Endothelial cell of umbilical vein (primary cell): ENCODE measurements around the gene HES2. TPM values are rescaled to one million over a fixed set of nuclear protein-coding genes. Genes with fewer than 3 reads are reported as not detected.

Experiments used
- BruUV-seq: library from RNA; stranded (reverse); fragments of 400-500 nt; replicated peaks from 2 replicates; lab custom pipeline; 2021; lab: Mats Ljungman, UMichigan
- CTCF ChIA-PET: fragments of 300-600, 350-600 bp; sonication (Branson Sonifier 250); formaldehyde crosslinking; loops from one replicate; lab custom pipeline; 2021; ENCODE audit warnings: antibody characterized with exemption, inconsistent platforms; lab: Charles Lee
- POLR2A ChIA-PET: fragments of 300-600, 350-600 bp; sonication (Branson Sonifier 250); formaldehyde crosslinking; loops from one replicate; lab custom pipeline; 2021; ENCODE audit warnings: antibody characterized with exemption, inconsistent platforms; lab: Charles Lee
- DNase-seq: peaks from one replicate; pipeline ENCODE4 v3.0.0-alpha.2; 2011; ENCODE audit warnings: low read depth, low spot score
- FAIRE-seq: peaks from 2 replicates; lab custom pipeline; 2011; peaks lifted over from hg19 to GRCh38; lab: Jason Lieb, UNC
- H2AFZ ChIP-seq: 2 replicates; pipeline ENCODE4 v1.6.0; 2012; ENCODE audit warnings: low read depth, low read length, control low read depth, inconsistent platforms
- H3K27ac ChIP-seq: 2 replicates; pipeline ENCODE4 v1.5.1; 2011; ENCODE audit warnings: low read depth, mild to moderate bottlenecking, control low read depth, low read length, moderate library complexity; ENCODE audit not compliant: insufficient read depth
- H3K27me3 ChIP-seq, 2 experiments: 2 replicates each; pipeline versions ENCODE4 v1.6.0 to v1.6.1; 2011; ENCODE audit warnings: low read length in 2 of 2, mixed read lengths in 1 of 2; ENCODE audit not compliant: control insufficient read depth in 2 of 2, insufficient read depth in 2 of 2
- H3K36me3 ChIP-seq, 2 experiments: 2 replicates in 1 of 2; 3 replicates in 1 of 2; pipeline ENCODE4 v1.5.1; 2011; ENCODE audit warnings: low read length in 2 of 2, mild to moderate bottlenecking in 1 of 2, moderate library complexity in 1 of 2; ENCODE audit not compliant: control insufficient read depth in 2 of 2, insufficient read depth in 2 of 2; ENCODE audit errors: extremely low read depth in 1 of 2
- H3K4me1 ChIP-seq: 3 replicates; pipeline ENCODE4 v1.5.1; 2011; ENCODE audit warnings: mild to moderate bottlenecking, low read length; ENCODE audit not compliant: control insufficient read depth, insufficient read depth; ENCODE audit errors: extremely low read depth
- H3K4me2 ChIP-seq: 2 replicates; pipeline ENCODE4 v1.6.1; 2011; ENCODE audit warnings: low read length, control low read depth, mixed read lengths; ENCODE audit not compliant: insufficient read depth
- H3K4me3 ChIP-seq, 3 experiments: fragments of 200-600 bp in 1 of 3; sonication (generic), shearing (Covaris generic) in 1 of 3; replicated peaks in 1 of 3; 2 replicates each; pipeline ENCODE4 v1.5.1; 2011 to 2016; ENCODE audit warnings: control low read depth in 3 of 3, low read length in 3 of 3, mild to moderate bottlenecking in 2 of 3, inconsistent platforms in 1 of 3, low read depth in 1 of 3, moderate library complexity in 1 of 3; ENCODE audit not compliant: insufficient read depth in 1 of 3
- H3K79me2 ChIP-seq: 2 replicates; pipeline ENCODE4 v1.6.0; 2012; ENCODE audit warnings: low read length, inconsistent platforms; ENCODE audit not compliant: control insufficient read depth, insufficient read depth
- H3K9ac ChIP-seq: replicated peaks from 2 replicates; pipeline ENCODE3; 2011; ENCODE audit warnings: low read length, control low read depth; ENCODE audit not compliant: insufficient read depth; ENCODE audit errors: extremely low read depth
- H3K9me1 ChIP-seq: replicated peaks from 3 replicates; pipeline ENCODE4 v1.6.0; 2011; ENCODE audit warnings: mild to moderate bottlenecking, low read length; ENCODE audit not compliant: control insufficient read depth, insufficient read depth; ENCODE audit errors: extremely low read depth
- H3K9me3 ChIP-seq: replicated peaks from 2 replicates; pipeline ENCODE4 v1.5.1; 2012; ENCODE audit warnings: low read length, inconsistent platforms; ENCODE audit not compliant: control insufficient read depth, insufficient read depth
- H4K20me1 ChIP-seq: replicated peaks from 2 replicates; pipeline ENCODE3; 2011; ENCODE audit warnings: mild to moderate bottlenecking, low read length; ENCODE audit not compliant: control insufficient read depth, insufficient read depth; ENCODE audit errors: extremely low read depth
- CTCF ChIP-seq, 2 donors: IDR thresholded peaks; 1 replicate in 1 of 2; 2 replicates in 1 of 2; pipeline ENCODE4 v1.5.1; 2011; ENCODE audit warnings: low read length in 2 of 2, mild to moderate bottlenecking in 2 of 2, moderate library complexity in 2 of 2, control low read depth in 1 of 2, inconsistent platforms in 1 of 2, low read depth in 1 of 2; ENCODE audit not compliant: insufficient read depth in 1 of 2; ENCODE audit errors: extremely low read depth in 1 of 2
- EZH2 ChIP-seq: IDR thresholded peaks from 2 replicates; pipeline ENCODE4 v1.6.1; 2012; ENCODE audit warnings: borderline replicate concordance, low read depth, mild to moderate bottlenecking, moderate library complexity, low read length, inconsistent platforms; ENCODE audit not compliant: severe bottlenecking
- FOS ChIP-seq: IDR thresholded peaks from 2 replicates; pipeline ENCODE4 v1.6.1; 2011; ENCODE audit warnings: mild to moderate bottlenecking, low read length, moderate library complexity, borderline replicate concordance; ENCODE audit not compliant: insufficient read depth
- GATA2 ChIP-seq: IDR thresholded peaks from 2 replicates; pipeline ENCODE4 v1.7.0; 2011; ENCODE audit warnings: low read depth, mild to moderate bottlenecking, moderate library complexity, mixed read lengths, low read length; ENCODE audit not compliant: insufficient read length, insufficient read depth
- JUN ChIP-seq: IDR thresholded peaks from 2 replicates; pipeline ENCODE4 v1.6.1; 2011; ENCODE audit warnings: borderline replicate concordance, low read depth; ENCODE audit not compliant: insufficient read length, insufficient read depth
- MAX ChIP-seq: IDR thresholded peaks from 2 replicates; pipeline ENCODE4 v1.6.1; 2011; ENCODE audit not compliant: insufficient read depth, insufficient read length
- MYC ChIP-seq: IDR thresholded peaks from one replicate; pipeline ENCODE4 v1.6.1; 2011; ENCODE audit warnings: mild to moderate bottlenecking, low read depth, low read length
- POLR2A ChIP-seq: IDR thresholded peaks from 2 replicates; pipeline ENCODE4 v1.6.1; 2012; ENCODE audit warnings: low read depth, mild to moderate bottlenecking, control low read depth, low read length
- POLR2AphosphoS5 ChIP-seq: IDR thresholded peaks from 2 replicates; pipeline ENCODE4 v1.6.1; 2012; ENCODE audit warnings: low read depth, mild to moderate bottlenecking, control low read depth, low read length, moderate library complexity; ENCODE audit not compliant: insufficient read depth
- dilution Hi-C: fragments of 300-500 bp; cut with MboI; formaldehyde crosslinking; loops from one replicate; pipeline ENCODE4 v1.15.0; 2019; ENCODE audit warnings: low sequenced_read_pairs; ENCODE audit not compliant: extremely low pct_ligation_motif_present
- intact Hi-C: fragments of 100-400 bp; cut with micrococcal nuclease; formaldehyde crosslinking; loops from one replicate; pipeline ENCODE4 v1.10.0; 2022
- polyA plus RNA-seq, 4 experiments: library from polyadenylated mRNA; depleted of rRNA in 3 of 4; stranded (reverse) in 3 of 4; unstranded in 1 of 4; fragments of >200 nt; gene quantifications; 2 replicates each; pipeline versions ENCODE4 v1.2.1 to v1.2.3, GENCODE V29; 2011 to 2012; ENCODE audit warnings: missing spikeins in 1 of 4
- total RNA-seq: library from RNA; stranded (reverse); gene quantifications from 2 replicates; pipeline ENCODE4 v1.2.3, GENCODE V29; 2021

The HES2 gene
- total and polyA plus RNA-seq, 2 donors (not counting 3 experiments of a cell fraction or from before 2014, with no cell fraction given): 3.6 to 9.4 TPM

- Histone ChIP-seq H3K4me2 (no peak overlapping the region), H3K9me1 (no peaks in the 10 kb centered on the region), H3K4me3 (no peak overlapping the region), H3K27ac (no peak overlapping the region), H3K4me1 (no peaks in the 10 kb centered on the region), H3K9ac (no peak overlapping the region), H3K36me3 (peaks cover 12 to 46% of the 10 kb centered on the region in 2 experiments), H4K20me1 (no peaks in the 10 kb centered on the region), H2AFZ (no peak overlapping the region), H3K27me3 (no peaks in the 10 kb centered on the region), H3K9me3 (no peaks in the 10 kb centered on the region), H3K79me2 (no peaks in the 10 kb centered on the region)
- no peak for FAIRE-seq
- CTCF ChIA-PET: no interaction called here
- POLR2A ChIA-PET: interaction anchor here (0.6 kb wide), 1 partner anchor 115 kb away, joined by 5 read pairs; no protein-coding TSS in a partner anchor
- dilution Hi-C loops (no loop called here), intact Hi-C loops (no loop called here)
- BruUV-seq: no TSS peak
- DNase-seq: no peak
- no peak for TF ChIP-seq CTCF (IDR thresholded peaks at IDR 0.05; ENCODE audit: extremely low read depth in 1 of 2, insufficient read depth in 1 of 2, low read depth in 1 of 2, low read length in 2 of 2)
- TF ChIP-seq JUN: no peak
- TF ChIP-seq POLR2A: no peak
- TF ChIP-seq POLR2AphosphoS5: no peak
- TF ChIP-seq MYC: no peak
Measured at GRCh38 chr1:6465461-6466005, 45.8 kb upstream of the HES2 start.

- H2AFZ ChIP-seq: no peak overlapping the region
- TF ChIP-seq FOS: no peak
- no peak for TF ChIP-seq MYC
- no peak for TF ChIP-seq CTCF (IDR thresholded peaks at IDR 0.05; ENCODE audit: extremely low read depth in 1 of 2, insufficient read depth in 1 of 2, low read depth in 1 of 2, low read length in 2 of 2)
- TF ChIP-seq MAX: no peak
- no peak for TF ChIP-seq EZH2
- no peak for TF ChIP-seq POLR2AphosphoS5
- TF ChIP-seq JUN: no peak
- TF ChIP-seq GATA2: no peak
- TF ChIP-seq POLR2A: no peak
- H3K4me3 ChIP-seq: no peak overlapping the region
- BruUV-seq: no TSS peak
- H3K27me3 ChIP-seq: no peaks in the 10 kb centered on the region
- CTCF ChIA-PET: no interaction called here
- H3K9ac ChIP-seq: no peak overlapping the region
- H3K27ac ChIP-seq: no peak overlapping the region
- H3K9me1 ChIP-seq: no peaks in the 10 kb centered on the region
- dilution Hi-C loops (no loop called here), intact Hi-C loops (no loop called here)
- H3K79me2 ChIP-seq: no peaks in the 10 kb centered on the region
- no peaks in the 10 kb centered on the region for H3K4me1 ChIP-seq
- no peak overlapping the region for H3K4me2 ChIP-seq
- no peaks in the 10 kb centered on the region for H4K20me1 ChIP-seq
- no peaks in the 10 kb centered on the region for H3K9me3 ChIP-seq
- FAIRE-seq: no peak
- no peak for DNase-seq
- POLR2A ChIA-PET: interaction anchor here (0.6 kb wide), 1 partner anchor 116 kb away, joined by 5 read pairs; no protein-coding TSS in a partner anchor
- peaks cover 12 to 40% of the 10 kb centered on the region in 2 experiments for H3K36me3 ChIP-seq
Measured at GRCh38 chr1:6464915-6465314, 45.2 kb upstream of the HES2 start.
